GM13976 (cell line): ENCODE results near the gene SCAP.

Source experiments
- DNase-seq: peaks from one replicate; pipeline ENCODE4 v3.0.0; 2012; ENCODE audit warnings: low spot score
- in situ Hi-C: fragments of 300-500 bp; cut with MboI; formaldehyde crosslinking; loops from one replicate; pipeline ENCODE4 v1.12.0; 2022; ENCODE audit warnings: low sequenced_read_pairs, mixed read lengths, inconsistent platforms; ENCODE audit not compliant: unreplicated experiment
- TF ChIP-seq, protein P1 (sequence below): IDR thresholded peaks from 2 replicates; pipeline ENCODE4 v1.5.1; 2012; ENCODE audit warnings: borderline replicate concordance, mild to moderate bottlenecking; ENCODE audit not compliant: insufficient read depth; ENCODE audit errors: extremely low read depth, missing control alignments, control extremely low read depth

The SCAP gene

GRCh38 chr3:47414161-47414564, 61.6 kb downstream of the SCAP start:
- DNase-seq = no peak
- TF ChIP-seq, protein P1, sequence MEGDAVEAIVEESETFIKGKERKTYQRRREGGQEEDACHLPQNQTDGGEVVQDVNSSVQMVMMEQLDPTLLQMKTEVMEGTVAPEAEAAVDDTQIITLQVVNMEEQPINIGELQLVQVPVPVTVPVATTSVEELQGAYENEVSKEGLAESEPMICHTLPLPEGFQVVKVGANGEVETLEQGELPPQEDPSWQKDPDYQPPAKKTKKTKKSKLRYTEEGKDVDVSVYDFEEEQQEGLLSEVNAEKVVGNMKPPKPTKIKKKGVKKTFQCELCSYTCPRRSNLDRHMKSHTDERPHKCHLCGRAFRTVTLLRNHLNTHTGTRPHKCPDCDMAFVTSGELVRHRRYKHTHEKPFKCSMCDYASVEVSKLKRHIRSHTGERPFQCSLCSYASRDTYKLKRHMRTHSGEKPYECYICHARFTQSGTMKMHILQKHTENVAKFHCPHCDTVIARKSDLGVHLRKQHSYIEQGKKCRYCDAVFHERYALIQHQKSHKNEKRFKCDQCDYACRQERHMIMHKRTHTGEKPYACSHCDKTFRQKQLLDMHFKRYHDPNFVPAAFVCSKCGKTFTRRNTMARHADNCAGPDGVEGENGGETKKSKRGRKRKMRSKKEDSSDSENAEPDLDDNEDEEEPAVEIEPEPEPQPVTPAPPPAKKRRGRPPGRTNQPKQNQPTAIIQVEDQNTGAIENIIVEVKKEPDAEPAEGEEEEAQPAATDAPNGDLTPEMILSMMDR = no peak
- in situ Hi-C loops = no loop called here

- TF ChIP-seq, protein P1 = no peak
- no peak for DNase-seq
- in situ Hi-C loops = no loop called here
Observed at GRCh38 chr3:47413751-47414150, 62.0 kb downstream of the SCAP start.

- TF ChIP-seq, protein P1 = no peak
- DNase-seq = no peak
- in situ Hi-C loops = no loop called here
Observed at GRCh38 chr3:47412842-47413520, 62.8 kb downstream of the SCAP start.

- in situ Hi-C loops = no loop called here
- TF ChIP-seq, protein P1 = no peak
- DNase-seq = no peak
Observed at GRCh38 chr3:47412453-47412756, 63.3 kb downstream of the SCAP start.

- in situ Hi-C loops = no loop called here
- TF ChIP-seq, protein P1 = no peak
- no peak for DNase-seq
Observed at GRCh38 chr3:47411696-47412452, 63.9 kb downstream of the SCAP start.

DNA sequence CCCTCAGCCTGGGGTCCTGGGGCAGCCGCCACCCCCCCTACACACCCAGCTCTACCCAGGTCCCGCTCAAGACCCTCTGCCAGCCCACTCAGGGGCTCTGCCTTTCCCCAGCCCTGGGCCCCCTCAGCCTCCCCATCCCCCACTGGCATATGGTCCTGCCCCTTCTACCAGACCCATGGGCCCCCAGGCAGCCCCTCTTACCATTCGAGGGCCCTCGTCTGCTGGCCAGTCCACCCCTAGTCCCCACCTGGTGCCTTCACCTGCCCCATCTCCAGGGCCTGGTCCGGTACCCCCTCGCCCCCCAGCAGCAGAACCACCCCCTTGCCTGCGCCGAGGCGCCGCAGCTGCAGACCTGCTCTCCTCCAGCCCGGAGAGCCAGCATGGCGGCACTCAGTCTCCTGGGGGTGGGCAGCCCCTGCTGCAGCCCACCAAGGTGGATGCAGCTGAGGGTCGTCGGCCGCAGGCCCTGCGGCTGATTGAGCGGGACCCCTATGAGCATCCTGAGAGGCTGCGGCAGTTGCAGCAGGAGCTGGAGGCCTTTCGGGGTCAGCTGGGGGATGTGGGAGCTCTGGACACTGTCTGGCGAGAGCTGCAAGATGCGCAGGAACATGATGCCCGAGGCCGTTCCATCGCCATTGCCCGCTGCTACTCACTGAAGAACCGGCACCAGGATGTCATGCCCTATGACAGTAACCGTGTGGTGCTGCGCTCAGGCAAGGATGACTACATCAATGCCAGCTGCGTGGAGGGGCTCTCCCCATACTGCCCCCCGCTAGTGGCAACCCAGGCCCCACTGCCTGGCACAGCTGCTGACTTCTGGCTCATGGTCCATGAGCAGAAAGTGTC, 64.7 kb downstream of the SCAP start:
- TF ChIP-seq, protein P1 = no peak
- DNase-seq = no peak
- in situ Hi-C loops = no loop called here
